Activated CD4-positive, CD25-positive, alpha-beta regulatory T cell (primary cell): Measurements from ENCODE around the gene IL7R.

Experiments
- DNase-seq, 4 experiments: peaks; one replicate each; lab custom pipeline; 2025; lab: John Stamatoyannopoulos, UW

IL7R gene

GRCh38 chr5:35856765-35857351 is at the start of gene IL7R:
TSS of gene IL7R (plus strand) at chr5:35856891. CDS start at chr5:35856978, 87 bp downstream.
- DNase-seq, result no peak

GRCh38 chr5:35810601-35811000 is 46.1 kb upstream of the IL7R start:
- DNase-seq, result no peak

GRCh38 chr5:35811108-35811741 is 45.5 kb upstream of the IL7R start:
- DNase-seq, result peak in 1 of 4 experiments; percentile 3

GRCh38 chr5:35813521-35813920 is 43.2 kb upstream of the IL7R start:
- no peak for DNase-seq

- no peak for DNase-seq
Observed at GRCh38 chr5:35815089-35815936, 41.4 kb upstream of the IL7R start.

- DNase-seq, result no peak
Observed at GRCh38 chr5:35816881-35817521, 39.7 kb upstream of the IL7R start.

GRCh38 chr5:35819026-35819425 is 37.7 kb upstream of the IL7R start:
- DNase-seq, result no peak

- no peak for DNase-seq
Observed at GRCh38 chr5:35819668-35820067, 37.0 kb upstream of the IL7R start.

- DNase-seq, result no peak
Observed at GRCh38 chr5:35820735-35821134, 36.0 kb upstream of the IL7R start.

- DNase-seq, result no peak
Observed at GRCh38 chr5:35821513-35821912, 35.2 kb upstream of the IL7R start.

- DNase-seq, result no peak
Observed at GRCh38 chr5:35822511-35822910, 34.2 kb upstream of the IL7R start.

- no peak for DNase-seq
Observed at GRCh38 chr5:35823347-35824098, 33.2 kb upstream of the IL7R start.

- no peak for DNase-seq
Observed at GRCh38 chr5:35826056-35826455, 30.6 kb upstream of the IL7R start.

GRCh38 chr5:35826554-35826953 is 30.1 kb upstream of the IL7R start:
- DNase-seq, result no peak

- DNase-seq, result no peak
Observed at GRCh38 chr5:35828082-35828598, 28.6 kb upstream of the IL7R start.

GRCh38 chr5:35830587-35830986 is 26.1 kb upstream of the IL7R start:
- DNase-seq, result no peak

GRCh38 chr5:35832762-35833161 is 23.9 kb upstream of the IL7R start:
- no peak for DNase-seq

GRCh38 chr5:35833224-35833623 is 23.5 kb upstream of the IL7R start:
- DNase-seq, result no peak

- no peak for DNase-seq
Observed at GRCh38 chr5:35835796-35836742, 20.6 kb upstream of the IL7R start.

GRCh38 chr5:35838370-35839042 is 18.2 kb upstream of the IL7R start:
- DNase-seq, result no peak
